ENCODE measurements around the gene SYNE3.

SYNE3 gene

DNA sequence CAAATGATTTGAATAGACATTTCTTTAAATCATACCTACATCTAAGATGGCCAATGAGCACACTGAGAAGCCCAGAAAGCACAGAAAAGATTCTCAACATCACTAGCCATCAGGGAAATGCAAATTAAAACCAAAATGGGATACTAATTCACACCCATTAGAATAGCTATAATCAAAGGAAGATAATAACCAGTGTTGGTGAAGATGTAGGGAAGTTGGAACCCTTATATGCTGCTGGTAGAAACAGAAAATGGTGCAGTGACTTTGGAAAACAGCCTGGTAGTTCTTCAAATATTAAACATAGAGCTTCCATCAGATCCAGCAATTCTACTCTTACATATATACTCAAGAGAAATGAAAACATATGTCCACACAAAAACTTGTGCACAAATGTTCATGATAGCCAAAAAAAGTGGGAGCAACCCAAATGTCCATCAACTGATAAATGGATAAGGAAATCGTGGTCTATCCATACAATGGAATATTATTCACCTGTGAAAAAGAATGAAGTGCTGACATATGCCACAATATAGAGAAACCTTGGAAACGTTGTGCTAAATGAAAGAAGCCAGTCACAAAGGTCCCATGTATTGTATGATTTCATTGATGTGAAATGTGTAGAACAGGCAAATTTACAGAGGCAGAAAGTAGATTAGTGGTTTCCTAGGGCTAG is 24.4 kb downstream of the SYNE3 start:
- FAIRE-seq (no peak), DNase-seq (ENCODE audit: low spot score) (no peak)

DNA sequence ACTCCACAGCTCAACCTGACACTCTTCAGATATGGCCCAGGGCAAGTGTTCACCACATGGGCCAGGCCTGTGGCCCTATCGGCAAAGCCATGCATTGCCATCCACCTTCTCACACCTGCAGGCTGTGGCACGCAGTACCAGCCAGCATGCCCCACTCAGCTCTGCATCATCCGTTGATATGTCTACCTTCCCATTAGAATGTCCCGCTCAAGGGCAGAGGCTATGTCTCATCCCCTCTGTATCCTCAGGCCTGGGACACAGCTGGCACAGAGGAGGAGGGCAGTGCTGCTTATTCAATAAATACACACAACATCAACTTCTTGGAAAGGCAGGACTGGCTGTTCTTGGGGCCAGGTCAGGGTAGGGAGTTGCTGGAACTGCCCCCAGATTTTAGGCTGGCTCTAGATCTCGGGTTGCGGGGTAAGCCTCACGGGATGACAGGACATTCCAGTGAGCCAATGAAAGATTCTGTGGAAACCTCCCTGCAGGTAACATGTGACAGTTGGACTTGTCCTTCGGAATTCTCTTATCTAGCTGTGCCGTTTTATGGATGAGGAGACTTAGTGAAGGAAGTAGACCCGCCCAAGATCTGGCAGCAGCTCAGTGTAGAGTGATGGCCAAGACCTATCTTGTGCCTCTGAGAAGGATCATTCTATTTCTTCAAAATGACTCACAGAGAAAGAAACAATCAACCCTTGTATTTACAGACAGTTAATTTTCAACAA is 25.6 kb downstream of the SYNE3 start:
- DNase-seq (ENCODE audit: low spot score), result no peak
- FAIRE-seq, result no peak

DNA sequence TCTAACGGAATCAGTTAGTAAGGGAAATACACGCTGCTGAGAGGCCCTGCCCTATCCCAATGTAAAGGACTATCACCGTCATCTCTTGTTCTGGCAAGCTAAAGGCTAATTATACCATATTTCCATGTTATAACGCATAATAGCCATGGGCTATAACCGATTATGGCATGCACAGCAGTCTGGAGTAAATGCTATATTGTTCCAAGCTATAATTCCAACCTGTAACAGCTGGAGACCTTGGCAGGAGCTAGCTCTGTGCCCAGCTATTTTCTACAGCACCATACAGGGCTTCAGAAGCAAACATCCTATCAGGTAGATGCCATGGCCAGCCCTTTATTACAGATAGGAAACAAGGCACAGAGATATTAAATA is 26.3 kb downstream of the SYNE3 start:
- DNase-seq (ENCODE audit: low spot score) (no peak), FAIRE-seq (no peak)

DNA sequence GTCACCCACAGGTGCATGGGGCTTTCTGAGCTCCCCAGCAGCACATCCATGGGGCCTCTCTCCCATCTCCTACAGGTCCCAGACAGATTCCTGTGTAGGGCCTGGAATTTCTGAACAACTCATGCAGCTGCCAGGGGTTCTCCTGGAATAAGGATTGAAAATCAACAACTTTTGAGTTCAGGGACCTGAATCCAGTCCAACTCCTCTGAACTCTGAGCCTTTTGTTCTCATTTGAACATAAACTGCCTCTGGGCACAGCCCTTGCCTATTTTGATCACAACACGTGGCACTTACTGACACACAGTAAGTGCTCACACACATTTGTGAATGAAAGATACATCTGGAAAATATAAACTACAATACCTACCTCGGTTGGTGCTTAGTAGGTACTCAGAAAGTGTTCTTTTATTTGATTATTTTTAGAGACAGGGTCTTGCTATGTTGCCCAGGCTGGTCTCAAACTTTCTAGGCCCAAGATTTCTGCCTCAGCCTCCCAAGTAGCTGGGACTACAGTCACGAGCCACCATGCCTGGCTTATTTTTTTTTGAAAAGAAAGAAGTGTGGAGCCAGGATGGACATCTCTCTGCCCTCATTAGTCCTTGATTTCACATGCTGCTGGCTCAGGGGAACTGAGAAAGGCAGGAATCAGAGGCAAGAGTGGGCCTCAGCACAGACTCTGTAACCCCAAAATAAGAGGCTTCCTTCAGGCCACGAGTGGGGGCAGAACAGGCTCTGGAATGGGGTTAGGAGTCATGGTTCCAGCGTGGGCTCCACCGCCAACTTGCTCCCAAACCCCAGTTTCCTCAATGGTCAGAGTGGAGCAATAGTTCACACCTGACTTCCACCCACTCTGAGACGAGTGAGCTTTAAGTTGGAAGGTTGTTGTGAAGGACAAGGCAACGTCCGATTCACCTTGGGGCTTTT is 27.0 kb downstream of the SYNE3 start:
- no peak for FAIRE-seq
- DNase-seq (ENCODE audit: low spot score), result no peak

DNA sequence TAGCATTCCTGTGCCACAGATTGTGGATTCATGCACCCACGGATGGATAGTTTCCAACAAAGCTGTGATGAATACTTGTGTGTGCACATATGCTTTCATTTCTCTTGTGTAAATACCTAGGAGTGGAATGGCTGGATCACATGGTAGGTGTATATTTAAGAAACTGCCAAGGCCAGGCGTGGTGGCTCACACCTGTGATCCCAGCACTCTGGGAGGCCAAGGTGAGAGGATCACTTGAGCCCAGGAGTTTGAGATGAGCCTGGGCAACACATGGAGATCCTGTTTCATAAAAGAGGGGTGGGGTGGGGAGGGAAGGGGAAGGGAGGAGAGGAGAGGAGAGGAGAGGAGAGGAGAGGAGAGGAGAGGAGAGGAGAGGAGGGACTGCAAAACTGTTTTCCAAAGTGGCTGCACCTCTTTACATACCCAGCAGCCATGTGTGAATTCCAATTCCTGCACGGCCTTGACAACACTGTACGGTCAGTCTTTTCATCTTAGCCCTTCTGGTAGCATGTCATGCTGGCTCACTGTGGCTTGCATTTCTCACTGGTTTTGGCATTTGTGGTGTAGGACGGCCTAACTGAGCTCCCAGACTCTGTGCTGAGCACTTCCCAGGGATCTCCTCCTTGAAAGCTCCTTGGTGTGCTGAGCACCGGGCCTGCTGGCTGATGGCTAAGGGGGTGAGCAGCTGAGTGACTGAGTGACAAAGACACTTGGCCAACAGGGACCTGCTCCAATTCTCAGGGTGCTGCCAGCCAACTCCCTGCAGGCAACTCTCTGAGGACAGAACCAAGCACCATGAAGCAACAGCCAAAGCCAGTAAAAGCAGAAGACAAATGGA is 27.9 kb downstream of the SYNE3 start:
- no peak for FAIRE-seq
- DNase-seq (ENCODE audit: low spot score), result no peak

DNA sequence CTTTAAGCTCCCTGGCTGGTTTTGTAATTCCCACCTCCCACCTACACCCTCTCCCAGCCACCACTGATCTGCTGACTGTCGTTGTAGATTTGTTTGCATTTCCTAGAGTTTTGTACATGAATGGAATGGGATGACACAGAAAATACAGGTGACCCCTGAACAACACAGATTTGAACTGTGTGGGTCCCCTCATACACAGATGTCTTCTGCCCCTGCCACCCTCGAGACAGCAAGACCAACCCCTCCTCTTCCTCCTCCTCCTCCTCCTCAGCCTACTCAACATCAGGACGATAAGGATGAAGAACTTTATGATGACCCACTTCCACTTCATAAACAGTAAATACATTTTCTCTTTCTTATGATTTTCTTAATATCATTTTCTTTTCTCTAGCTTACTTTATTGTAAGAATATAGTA is 28.8 kb downstream of the SYNE3 start:
- no peak for FAIRE-seq

DNA sequence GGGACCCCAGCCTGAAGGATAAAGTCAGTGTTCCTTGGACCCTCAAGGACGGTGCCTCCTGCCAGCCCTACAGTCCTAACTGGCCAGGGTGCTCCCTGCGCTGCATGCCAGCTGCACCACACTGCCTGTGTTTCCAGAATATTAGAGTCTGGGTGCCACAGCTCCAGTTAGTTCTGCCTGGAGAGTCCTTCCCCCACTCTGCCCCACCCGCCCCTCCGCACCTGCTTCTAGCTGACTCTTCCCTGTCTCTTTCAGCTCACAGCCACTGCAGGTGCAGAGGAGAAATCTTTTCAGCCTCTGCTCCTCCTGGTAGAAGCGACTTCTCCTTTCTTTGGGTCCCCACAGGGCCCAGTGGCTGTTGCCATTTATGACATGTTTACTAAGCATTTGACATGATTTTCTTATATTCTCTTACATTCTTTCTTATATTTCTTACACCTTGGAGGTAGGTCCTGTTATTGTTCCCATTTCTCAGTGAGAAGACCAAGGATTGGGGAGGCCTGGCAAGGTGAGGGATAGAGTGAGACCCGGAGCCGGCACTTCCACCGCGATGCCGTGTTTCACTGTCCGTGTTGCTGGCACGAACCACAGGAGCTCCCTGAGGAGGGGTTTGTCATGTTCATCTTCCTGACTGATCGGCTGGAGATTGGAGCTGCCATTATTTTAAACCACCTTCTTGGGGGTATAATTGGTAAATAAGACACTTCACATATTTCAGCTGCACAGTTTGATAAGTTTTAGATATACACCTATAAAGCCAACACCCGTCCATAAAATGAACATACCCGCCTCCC is 29.4 kb downstream of the SYNE3 start:
- no peak for DNase-seq (ENCODE audit: low spot score)

More for the DNA sequence above, 28.8 kb downstream of the SYNE3 start:
- no peak for DNase-seq (ENCODE audit: low spot score)

DNA sequence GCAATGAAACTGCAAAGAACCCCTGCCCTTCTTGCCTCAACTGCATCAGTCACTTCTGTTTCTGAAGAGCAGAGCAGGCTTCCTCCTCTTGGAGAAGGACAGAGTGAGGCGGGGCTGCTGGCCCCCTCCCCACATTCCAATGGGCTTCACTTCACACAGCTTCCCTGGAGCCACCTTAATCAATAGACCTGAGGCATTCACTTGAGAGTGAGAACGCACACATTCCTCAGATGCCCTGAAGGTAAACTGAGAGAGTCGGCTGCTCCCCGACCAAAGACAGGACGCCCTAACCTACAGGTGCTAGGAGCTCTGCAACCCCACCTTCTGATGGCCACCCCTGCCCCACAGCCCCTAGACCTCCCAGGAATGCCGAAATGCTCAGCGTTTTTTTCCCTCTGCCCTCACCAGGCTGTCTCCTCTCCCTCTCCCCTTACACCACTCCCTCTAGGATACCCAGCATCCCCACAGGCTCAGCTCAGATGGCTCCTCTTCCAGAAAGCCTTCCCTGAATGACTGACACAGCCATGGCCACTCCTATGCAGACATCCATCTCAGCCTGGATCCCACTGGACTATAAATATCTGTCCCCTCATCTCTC is 31.1 kb downstream of the SYNE3 start:
- DNase-seq (ENCODE audit: low spot score) (no peak), FAIRE-seq (no peak)

More for the DNA sequence above, 29.4 kb downstream of the SYNE3 start:
- no peak for FAIRE-seq

DNA sequence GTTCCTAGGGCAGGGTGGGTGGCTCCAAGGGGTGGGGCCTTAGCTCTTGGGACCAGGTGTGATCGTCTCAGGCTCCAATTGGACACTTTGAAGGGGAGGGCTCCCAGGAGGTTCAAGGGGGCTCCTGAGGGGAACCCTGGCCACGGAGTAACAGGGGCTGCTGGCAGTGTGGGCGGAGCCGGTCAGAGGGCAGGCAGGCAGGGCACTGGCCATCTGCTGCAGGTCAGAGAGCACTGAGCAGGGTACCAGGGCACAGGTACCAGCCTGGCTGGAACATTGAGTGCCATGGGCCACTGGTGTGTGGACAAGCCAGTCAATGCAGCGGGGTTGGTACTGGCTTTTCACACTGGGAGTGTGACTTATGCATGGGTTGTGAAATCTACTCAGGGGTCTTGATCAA is 32.2 kb downstream of the SYNE3 start:
- no peak for DNase-seq (ENCODE audit: low spot score)
- no peak for FAIRE-seq

DNA sequence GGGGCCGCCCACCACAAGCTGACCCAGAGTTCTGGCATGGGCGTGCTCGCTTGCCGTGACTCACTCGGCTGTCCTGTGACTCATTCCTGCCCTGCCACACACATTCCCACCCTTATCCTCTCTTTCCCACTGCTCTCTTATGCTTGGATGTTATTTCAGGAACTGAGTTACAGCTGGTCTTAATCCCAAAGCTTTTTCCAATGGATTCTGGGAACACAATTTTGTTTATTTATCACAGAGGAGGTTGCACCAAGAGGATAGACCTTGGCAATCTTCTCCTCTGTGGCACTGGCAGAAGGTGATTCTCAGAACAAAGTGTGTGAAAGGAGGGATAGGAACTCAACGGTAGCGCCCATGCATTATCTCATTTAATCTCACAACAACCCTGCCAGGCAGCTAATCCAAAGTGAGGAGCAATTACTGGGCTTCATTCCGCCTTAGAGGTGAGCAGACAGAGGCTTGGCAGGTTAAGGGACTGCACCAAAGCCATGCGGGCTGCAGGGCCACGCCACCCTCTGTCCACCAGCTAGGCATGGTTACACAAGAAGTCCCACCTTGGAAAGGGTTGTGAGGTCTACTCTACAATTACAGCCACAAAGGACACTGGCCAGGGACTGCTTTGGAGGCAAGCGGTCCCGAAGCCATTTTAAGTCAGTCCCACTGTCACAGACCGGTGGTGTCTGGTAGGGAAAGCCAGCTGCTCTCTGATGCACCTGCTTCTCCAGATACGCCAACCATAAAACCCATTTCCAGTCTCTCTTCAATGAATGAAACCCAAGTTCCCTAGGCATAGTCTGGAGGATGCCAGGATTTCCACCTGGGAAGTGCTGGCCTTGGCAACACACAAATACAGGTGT is 32.9 kb downstream of the SYNE3 start:
- FAIRE-seq, result peak; percentile 64
- DNase-seq (ENCODE audit: low spot score), result peak; percentile 46

DNA sequence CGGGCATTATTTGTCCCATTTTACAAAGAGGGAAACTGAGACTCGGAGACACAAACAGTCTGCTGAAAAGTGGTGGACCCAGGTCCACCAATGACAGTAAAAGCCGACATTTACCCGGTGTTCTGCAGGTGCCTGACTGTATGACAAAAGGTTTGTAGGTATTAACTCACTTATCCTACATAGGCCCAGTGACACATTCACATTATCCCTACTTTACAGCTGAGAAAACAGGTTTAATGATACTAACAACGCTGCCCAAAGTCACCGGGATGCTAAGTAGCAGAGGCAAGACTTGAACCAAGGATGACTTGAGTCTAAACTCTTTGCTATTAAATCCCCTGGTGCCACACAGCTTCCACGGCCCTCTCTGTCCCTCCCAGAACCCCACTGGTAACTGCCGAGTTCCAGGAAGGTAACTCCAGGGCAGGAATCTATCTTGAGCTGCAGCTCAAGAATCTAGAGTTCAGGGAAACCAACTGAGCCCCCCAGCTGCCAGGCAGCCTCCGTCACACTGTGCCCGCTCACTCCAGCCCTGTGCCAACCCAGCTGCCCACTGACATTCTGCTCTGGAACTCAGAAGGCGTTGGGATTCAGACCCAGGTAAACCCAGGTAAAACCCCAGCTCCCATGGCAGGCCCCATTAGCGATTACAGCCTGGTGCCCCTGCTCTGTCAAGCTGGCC is 33.7 kb downstream of the SYNE3 start:
- no peak for FAIRE-seq
- DNase-seq (ENCODE audit: low spot score), result no peak

DNA sequence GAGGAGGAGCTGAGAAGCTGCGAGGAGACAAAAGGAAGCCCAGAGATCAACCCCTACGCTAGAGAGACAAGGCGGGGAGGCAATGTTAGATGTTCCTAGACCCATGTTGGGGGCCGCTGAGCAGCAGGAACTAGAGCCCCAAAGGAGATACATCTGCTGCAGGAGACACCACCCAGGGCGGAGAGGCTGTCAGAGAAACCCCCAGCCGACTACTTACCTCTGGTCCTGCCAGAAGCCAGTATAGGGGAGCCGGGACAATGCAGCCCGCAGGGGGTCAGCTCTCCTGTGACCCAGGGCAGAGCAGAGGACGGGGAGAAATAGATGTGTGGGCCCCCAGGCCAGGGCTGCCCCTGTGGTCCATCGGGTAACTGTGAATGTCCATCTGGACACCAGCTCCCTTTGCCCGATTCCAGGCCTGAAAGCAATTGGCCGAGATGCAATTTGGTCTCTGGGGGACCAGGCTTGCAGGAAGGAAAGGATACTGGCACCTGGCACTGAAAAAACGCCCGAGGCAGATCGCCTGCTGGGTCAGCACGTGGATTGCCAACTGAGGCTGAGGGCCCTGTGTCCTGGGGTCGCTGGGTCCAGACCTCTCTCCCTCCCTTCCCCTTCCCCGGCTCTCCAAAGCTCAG is 34.9 kb downstream of the SYNE3 start:
- no peak for FAIRE-seq
- no peak for DNase-seq (ENCODE audit: low spot score)

DNA sequence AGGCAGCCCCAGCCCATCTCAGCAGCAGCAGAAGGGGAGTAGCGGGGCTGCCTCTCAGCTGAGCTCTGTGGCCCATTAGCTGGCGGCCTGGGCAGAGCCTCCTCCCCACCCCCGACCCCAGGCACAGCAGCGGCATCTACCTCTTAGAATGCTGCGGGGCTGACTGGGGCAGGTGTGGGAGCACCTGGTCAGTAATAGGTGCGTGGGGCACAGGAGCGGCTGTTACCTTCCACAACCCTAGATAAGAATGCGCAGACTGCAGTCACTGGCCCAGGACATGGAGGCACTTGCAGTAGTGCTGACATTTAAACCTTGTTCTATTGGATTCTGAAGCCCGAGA is 35.6 kb downstream of the SYNE3 start:
- no peak for FAIRE-seq
- no peak for DNase-seq (ENCODE audit: low spot score)

DNA sequence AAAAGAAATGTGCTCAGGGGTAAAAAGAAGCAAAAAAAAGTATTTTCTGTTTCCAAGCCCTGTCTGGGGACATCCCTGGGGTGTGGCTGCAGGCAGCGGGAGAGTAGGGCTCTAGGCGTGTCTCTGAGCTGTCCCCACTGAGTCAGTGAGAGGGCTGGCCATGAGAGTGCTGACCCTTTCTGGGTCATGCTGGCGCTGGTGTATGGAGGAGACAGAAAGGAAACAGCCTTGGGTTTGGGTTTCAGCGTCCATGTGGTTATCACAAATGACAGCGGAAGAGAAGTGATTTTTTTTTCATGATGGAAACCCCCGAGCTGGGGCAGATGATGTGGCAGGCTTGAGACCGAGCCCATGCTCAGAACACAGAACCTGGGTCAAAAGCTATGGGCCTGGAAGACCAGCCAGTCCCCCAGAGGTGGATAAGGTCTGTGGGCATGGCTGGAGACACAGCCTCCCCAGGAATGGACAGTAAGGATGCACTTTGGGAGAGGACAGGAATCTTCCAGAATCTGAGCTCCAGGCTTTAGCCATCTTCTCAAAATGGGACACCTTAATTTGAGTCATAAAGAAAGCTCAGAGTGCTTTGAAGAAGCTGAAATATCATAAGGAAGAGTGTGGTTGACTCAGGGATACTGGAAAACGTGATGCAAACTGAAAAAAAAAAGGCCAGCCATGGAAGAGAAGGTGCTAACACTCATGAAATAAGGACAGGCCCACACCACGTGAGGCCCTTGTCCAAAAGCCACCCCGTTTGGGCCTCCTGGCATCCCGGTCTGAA is 36.2 kb downstream of the SYNE3 start:
- DNase-seq (ENCODE audit: low spot score) (no peak), FAIRE-seq (no peak)

DNA sequence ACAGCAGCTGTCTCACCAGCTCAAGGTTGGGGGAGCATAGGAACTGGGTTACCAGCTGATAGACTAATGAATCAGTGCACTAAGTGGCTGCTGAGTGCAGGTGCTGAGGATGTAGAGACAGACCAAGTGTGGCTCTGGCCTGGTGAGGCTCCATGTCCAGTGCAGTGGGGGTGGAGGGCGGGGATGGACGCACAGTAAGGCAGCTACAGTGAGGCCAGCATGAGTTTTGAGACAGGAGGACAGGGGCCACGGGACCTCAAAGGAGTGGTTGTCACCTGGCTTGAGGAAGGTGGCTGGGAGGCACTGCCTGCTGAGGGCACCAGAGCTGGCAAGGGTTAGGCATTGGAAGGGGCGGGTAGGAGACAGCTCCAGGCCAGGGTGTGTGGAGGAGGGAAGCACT is 37.0 kb downstream of the SYNE3 start:
- no peak for DNase-seq (ENCODE audit: low spot score)
- FAIRE-seq, result no peak

DNA sequence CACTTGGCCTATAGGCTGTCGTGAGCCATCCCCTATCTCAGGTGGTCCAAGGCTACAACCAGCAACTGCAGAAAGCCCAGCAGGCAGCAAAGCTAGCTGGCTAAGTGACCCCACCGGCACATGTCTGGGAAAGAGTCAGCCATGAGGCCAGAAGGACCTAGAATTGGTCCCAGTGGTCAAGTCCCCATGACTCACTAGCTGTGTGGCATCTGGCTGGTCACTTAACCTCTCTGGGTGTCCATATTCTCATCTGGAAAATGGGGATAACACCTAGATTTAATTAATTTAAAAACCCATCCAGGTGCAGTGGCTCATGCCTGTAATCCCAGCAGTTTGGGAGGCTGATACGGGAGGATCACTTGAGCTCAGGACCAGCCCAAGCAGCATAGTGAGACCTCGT is 37.6 kb downstream of the SYNE3 start:
- FAIRE-seq, result no peak
- no peak for DNase-seq (ENCODE audit: low spot score)

DNA sequence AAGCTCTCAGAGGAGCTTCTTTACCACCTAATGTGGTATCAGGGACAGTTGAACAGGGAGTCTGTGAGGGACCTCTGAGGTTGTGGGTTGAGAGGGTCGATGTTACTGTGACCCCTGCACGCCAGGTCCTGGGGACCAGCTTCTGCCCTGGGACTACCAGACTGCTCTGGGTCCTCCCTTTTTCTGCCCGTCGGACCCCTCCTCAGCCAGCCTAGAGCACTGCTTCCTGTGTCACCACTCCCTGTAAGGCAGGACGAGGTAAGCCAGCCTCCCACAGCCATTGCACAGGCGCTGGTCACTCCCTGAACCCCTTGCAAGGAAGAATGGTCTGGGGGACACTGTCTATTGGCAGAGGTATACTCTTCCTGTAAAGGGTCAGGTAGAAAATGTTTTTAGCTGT is 38.1 kb downstream of the SYNE3 start:
- DNase-seq (ENCODE audit: low spot score), result no peak
- FAIRE-seq, result no peak

Data from RCC 7860 (cell line).